ENCODE data around the gene EMC9. TPM values are rescaled to one million over a fixed set of nuclear protein-coding genes. Genes with fewer than 3 reads are reported as not detected.
A peak's percentile ranks its signal among the peaks of the same experiment; 100 is the strongest.

The EMC9 gene
- polyA plus RNA-seq, 3 donors = 6.4 to 9.4 (median 8.5) TPM

DNA sequence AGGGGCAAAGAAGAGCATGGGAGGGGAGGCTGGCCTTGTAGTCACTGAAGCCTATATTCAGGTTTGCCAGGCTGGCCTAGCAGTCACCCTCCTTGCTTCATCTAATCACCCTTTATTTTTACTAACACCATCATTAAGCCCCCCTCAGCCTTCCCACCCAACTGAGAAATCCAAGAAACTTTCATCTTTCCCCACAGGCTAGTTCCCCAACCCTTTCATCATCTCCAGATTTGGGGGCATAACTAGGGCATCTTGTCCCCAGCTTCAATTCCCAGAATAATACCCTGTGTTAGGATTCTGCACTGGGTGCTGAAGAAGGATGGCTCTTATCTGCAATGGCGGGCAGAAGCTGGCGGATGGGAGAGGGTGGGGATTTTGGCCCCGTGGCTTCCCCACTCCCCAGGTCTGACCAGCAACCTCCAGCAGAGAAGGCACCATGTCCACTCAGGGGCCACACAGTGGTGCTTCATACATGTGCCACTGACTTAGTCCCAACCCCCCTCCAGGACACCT lies 40.4 kb downstream of the EMC9 start:
- Histone ChIP-seq H3K4me1 (ENCODE audit: control insufficient read depth in 1 of 2, insufficient read depth in 2 of 2, low read length in 2 of 2) (peaks cover 23 to 26% of the 10 kb centered on the region in 2 donors), H3K27ac (ENCODE audit: low read depth in 1 of 2, low read length in 2 of 2) (peak overlapping the region in 1 of 2 donors; percentile 76), H3K4me2 (replicated peaks; ENCODE audit: extremely low read depth, low read length, poor library complexity, severe bottlenecking) (no peak overlapping the region), H3K9ac (ENCODE audit: insufficient read depth, low read length, poor library complexity, severe bottlenecking) (no peak overlapping the region), H3K36me3 (replicated peaks in 1 of 2; ENCODE audit: control insufficient read depth in 1 of 2, insufficient read depth in 2 of 2, low read length in 2 of 2) (peaks cover 41 to 77% of the 10 kb centered on the region in 2 donors), H3K9me3 (replicated peaks in 1 of 2; ENCODE audit: control insufficient read depth in 1 of 2, insufficient read depth in 1 of 2, low read length in 2 of 2) (no peaks in the 10 kb centered on the region), H4K20me1 (ENCODE audit: insufficient read depth, low read length) (peaks cover 12% of the 10 kb centered on the region), H3K4me3 (replicated peaks in 1 of 3; ENCODE audit: low read depth in 2 of 3, low read length in 3 of 3) (no peak overlapping the region), H3K79me2 (ENCODE audit: insufficient read depth, low read length) (peaks cover 15% of the 10 kb centered on the region), H3K27me3 (ENCODE audit: control insufficient read depth in 2 of 2, insufficient read depth in 2 of 2, low read length in 2 of 2) (no peaks in the 10 kb centered on the region), H2AFZ (ENCODE audit: insufficient read depth, low read depth, low read length, poor library complexity, severe bottlenecking) (no peak overlapping the region)
- peak overlapping the region in 2 of 7 donors; percentile 4 to 51 for H3K27ac Mint-ChIP-seq
- H3K36me3 Mint-ChIP-seq = peaks cover 60 to 77% of the 10 kb centered on the region in 2 donors
- no CpG with 5 or more reads among the region's 3 CpGs for WGBS (ENCODE audit: insufficient coverage)
- peaks cover 0 to 3% (median 0%) of the 10 kb centered on the region in 3 donors for H3K27me3 Mint-ChIP-seq (ENCODE audit: low read depth in 3 of 3)
- peaks cover 28% of the 10 kb centered on the region for H3K4me1 Mint-ChIP-seq
- no peak overlapping the region for H3K4me3 Mint-ChIP-seq
- H3K9me3 Mint-ChIP-seq = peaks cover 0 to 7% (median 2%) of the 10 kb centered on the region in 7 donors
- no peak for DNase-seq
- TF ChIP-seq, protein P1, sequence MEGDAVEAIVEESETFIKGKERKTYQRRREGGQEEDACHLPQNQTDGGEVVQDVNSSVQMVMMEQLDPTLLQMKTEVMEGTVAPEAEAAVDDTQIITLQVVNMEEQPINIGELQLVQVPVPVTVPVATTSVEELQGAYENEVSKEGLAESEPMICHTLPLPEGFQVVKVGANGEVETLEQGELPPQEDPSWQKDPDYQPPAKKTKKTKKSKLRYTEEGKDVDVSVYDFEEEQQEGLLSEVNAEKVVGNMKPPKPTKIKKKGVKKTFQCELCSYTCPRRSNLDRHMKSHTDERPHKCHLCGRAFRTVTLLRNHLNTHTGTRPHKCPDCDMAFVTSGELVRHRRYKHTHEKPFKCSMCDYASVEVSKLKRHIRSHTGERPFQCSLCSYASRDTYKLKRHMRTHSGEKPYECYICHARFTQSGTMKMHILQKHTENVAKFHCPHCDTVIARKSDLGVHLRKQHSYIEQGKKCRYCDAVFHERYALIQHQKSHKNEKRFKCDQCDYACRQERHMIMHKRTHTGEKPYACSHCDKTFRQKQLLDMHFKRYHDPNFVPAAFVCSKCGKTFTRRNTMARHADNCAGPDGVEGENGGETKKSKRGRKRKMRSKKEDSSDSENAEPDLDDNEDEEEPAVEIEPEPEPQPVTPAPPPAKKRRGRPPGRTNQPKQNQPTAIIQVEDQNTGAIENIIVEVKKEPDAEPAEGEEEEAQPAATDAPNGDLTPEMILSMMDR (IDR thresholded peaks at IDR 0.05) = no peak
- intact Hi-C loops (cut with micrococcal nuclease) = loop anchor here in 1 of 2 donors (10.0 kb wide), 1 partner anchor 116 kb away; the partner anchor contains the start of gene DHRS4L2

DNA sequence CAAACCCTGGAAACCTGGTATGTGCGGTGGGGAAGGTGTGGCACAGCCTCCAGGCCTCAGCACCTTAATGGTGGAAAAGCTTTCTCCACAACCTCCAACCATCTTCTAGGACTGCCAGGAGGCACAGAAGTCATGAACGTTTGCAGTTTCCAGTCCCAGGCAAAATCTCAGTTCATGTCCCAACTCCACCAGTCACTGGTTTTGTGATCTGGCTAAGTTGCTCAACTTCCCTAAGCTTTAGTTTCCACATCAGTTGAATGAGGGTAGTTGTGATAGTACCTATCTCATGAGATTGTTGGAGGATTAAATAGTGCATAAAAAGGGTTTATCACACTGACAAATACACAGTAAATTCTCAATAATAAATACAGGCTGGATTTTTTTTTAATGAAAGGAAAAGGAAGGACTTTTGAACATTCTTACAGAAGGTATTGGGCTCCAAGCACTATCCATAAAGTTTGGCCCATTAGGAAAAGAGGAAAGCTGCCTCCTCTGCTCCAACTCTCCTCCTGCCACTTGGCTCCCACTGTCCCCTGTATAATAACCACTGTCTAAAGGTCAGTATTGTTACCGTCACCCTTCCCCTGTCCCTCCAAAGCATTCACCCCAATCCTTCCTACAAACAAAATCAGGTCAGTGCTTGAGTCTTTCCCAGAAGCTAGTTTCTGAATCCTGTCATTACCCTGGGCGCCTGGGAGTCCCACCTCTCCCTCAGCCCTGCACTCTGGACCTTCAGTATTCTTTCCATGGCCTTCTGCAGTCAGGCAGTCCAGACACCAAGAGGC lies 41.0 kb downstream of the EMC9 start:
- Histone ChIP-seq H3K79me2 (ENCODE audit: insufficient read depth, low read length) (peaks cover 22% of the 10 kb centered on the region), H3K4me1 (ENCODE audit: control insufficient read depth in 1 of 2, insufficient read depth in 2 of 2, low read length in 2 of 2) (peaks cover 29 to 33% of the 10 kb centered on the region in 2 donors), H3K27me3 (ENCODE audit: control insufficient read depth in 2 of 2, insufficient read depth in 2 of 2, low read length in 2 of 2) (no peaks in the 10 kb centered on the region), H3K36me3 (replicated peaks in 1 of 2; ENCODE audit: control insufficient read depth in 1 of 2, insufficient read depth in 2 of 2, low read length in 2 of 2) (peaks cover 41 to 77% of the 10 kb centered on the region in 2 donors), H4K20me1 (ENCODE audit: insufficient read depth, low read length) (peaks cover 19% of the 10 kb centered on the region), H3K4me2 (replicated peaks; ENCODE audit: extremely low read depth, low read length, poor library complexity, severe bottlenecking) (peak overlapping the region; percentile 30), H2AFZ (ENCODE audit: insufficient read depth, low read depth, low read length, poor library complexity, severe bottlenecking) (peak overlapping the region; percentile 12), H3K4me3 (replicated peaks in 1 of 3; ENCODE audit: low read depth in 2 of 3, low read length in 3 of 3) (peak overlapping the region in 1 of 3 experiments; percentile 9), H3K9ac (ENCODE audit: insufficient read depth, low read length, poor library complexity, severe bottlenecking) (no peak overlapping the region), H3K27ac (ENCODE audit: low read depth in 1 of 2, low read length in 2 of 2) (peak overlapping the region; percentile 61 to 76), H3K9me3 (replicated peaks in 1 of 2; ENCODE audit: control insufficient read depth in 1 of 2, insufficient read depth in 1 of 2, low read length in 2 of 2) (no peaks in the 10 kb centered on the region)
- 100% methylated on average over 2 of the region's 4 CpGs for WGBS (ENCODE audit: insufficient coverage)
- Mint-ChIP-seq H3K4me3 (no peak overlapping the region), H3K27me3 (ENCODE audit: low read depth in 3 of 3) (peaks cover 0 to 3% (median under 1%) of the 10 kb centered on the region in 3 donors), H3K36me3 (peaks cover 60 to 77% of the 10 kb centered on the region in 2 donors), H3K9me3 (peaks cover 0 to 7% (median 2%) of the 10 kb centered on the region in 7 donors), H3K4me1 (peaks cover 32% of the 10 kb centered on the region), H3K27ac (peak overlapping the region in 6 of 7 donors; percentile 74 to 89 (median 84))
- TF ChIP-seq, protein P1 (IDR thresholded peaks at IDR 0.05) = no peak
- DNase-seq = peak in 2 of 3 donors; percentile 34 to 43
- intact Hi-C loops (cut with micrococcal nuclease) = loop anchor here in 1 of 2 donors (10.0 kb wide), 1 partner anchor 116 kb away; the partner anchor contains the start of gene DHRS4L2

Data from CD14-positive monocyte (primary cell).